ENCODE results near the gene PUDP. TPM values are rescaled to one million over a fixed set of nuclear protein-coding genes. Genes with fewer than 3 reads are reported as not detected.

Gene PUDP
- total and polyA plus RNA-seq, 7 experiments from 2014 or later, result 6.2 to 16.5 (median 10.5) TPM

GRCh38 chrX:7059214-7059838 lies 88.6 kb downstream of the PUDP start:
- H3K9me3 ChIP-seq (ENCODE audit: control insufficient read depth in 2 of 3, low read length in 3 of 3), result no peaks in the 10 kb centered on the region
- peak overlapping the region in 9 of 10 donors; percentile 2 to 68 (median 40) for H3K4me3 Mint-ChIP-seq
- ChIA-PET POLR2A (no interaction called here), CTCF (no interaction called here)
- peaks cover 21 to 96% (median 56%) of the 10 kb centered on the region in 7 donors for H3K4me1 Mint-ChIP-seq
- DNase-seq (peak in 3 of 9 donors; percentile 8 to 50 (median 36)), ATAC-seq (peak; percentile 49)
- peak overlapping the region; percentile 35 for H3K27ac ChIP-seq (ENCODE audit: low read depth, low read length)
- peaks cover 0 to 8% of the 10 kb centered on the region in 2 donors for H3K4me1 ChIP-seq (ENCODE audit: control insufficient read depth in 2 of 2, insufficient read depth in 2 of 2, low read length in 2 of 2)
- H3K36me3 ChIP-seq (ENCODE audit: control insufficient read depth in 2 of 3, insufficient read depth in 3 of 3, low read length in 3 of 3), result no peaks in the 10 kb centered on the region
- H3K4me3 ChIP-seq (ENCODE audit: low read length), result no peak overlapping the region
- intact Hi-C loops (cut with micrococcal nuclease), result loop anchor here in 1 of 2 donors (2.0 kb wide), 1 partner anchor 25 kb away; no protein-coding TSS in a partner anchor
- peaks cover 7 to 63% (median 17%) of the 10 kb centered on the region in 5 donors for H3K36me3 Mint-ChIP-seq
- H3K27me3 Mint-ChIP-seq, result no peaks in the 10 kb centered on the region
- no peaks in the 10 kb centered on the region for H3K27me3 ChIP-seq (ENCODE audit: control insufficient read depth in 2 of 2, insufficient read depth in 2 of 2, low read length in 2 of 2)
- peak overlapping the region; percentile 31 to 84 (median 68) for H3K27ac Mint-ChIP-seq
- peaks cover 0 to 1% (median 0%) of the 10 kb centered on the region in 11 donors for H3K9me3 Mint-ChIP-seq

- Mint-ChIP-seq H3K36me3 (peaks cover 0 to 77% (median 17%) of the 10 kb centered on the region in 5 donors), H3K27me3 (no peaks in the 10 kb centered on the region), H3K9me3 (peaks cover 0 to 1% (median 0%) of the 10 kb centered on the region in 11 donors), H3K27ac (peak overlapping the region in 8 of 9 donors; percentile 48 to 93 (median 80)), H3K4me1 (peaks cover 16 to 84% (median 50%) of the 10 kb centered on the region in 7 donors), H3K4me3 (peak overlapping the region in 8 of 10 donors; percentile 11 to 76 (median 44))
- Histone ChIP-seq H3K27me3 (ENCODE audit: control insufficient read depth in 2 of 2, insufficient read depth in 2 of 2, low read length in 2 of 2) (no peaks in the 10 kb centered on the region), H3K27ac (ENCODE audit: low read depth, low read length) (peak overlapping the region; percentile 3), H3K36me3 (ENCODE audit: control insufficient read depth in 2 of 3, insufficient read depth in 3 of 3, low read length in 3 of 3) (peaks cover 0 to 1% (median 0%) of the 10 kb centered on the region in 3 experiments), H3K4me1 (ENCODE audit: control insufficient read depth in 2 of 2, insufficient read depth in 2 of 2, low read length in 2 of 2) (peaks cover 0 to 8% of the 10 kb centered on the region in 2 donors), H3K4me3 (ENCODE audit: low read length) (no peak overlapping the region), H3K9me3 (ENCODE audit: control insufficient read depth in 2 of 3, low read length in 3 of 3) (no peaks in the 10 kb centered on the region)
- ATAC-seq, result no peak
- peak in 4 of 9 donors; percentile 5 to 44 (median 32) for DNase-seq
- CTCF ChIA-PET, result no interaction called here
- intact Hi-C loops (cut with micrococcal nuclease), result no loop called here
- POLR2A ChIA-PET, result no interaction called here
Observed at GRCh38 chrX:7055386-7056137, 92.4 kb downstream of the PUDP start.

GRCh38 chrX:7054219-7055216 lies 93.4 kb downstream of the PUDP start:
- Mint-ChIP-seq H3K36me3 (peaks cover 0 to 78% (median 16%) of the 10 kb centered on the region in 5 donors), H3K27me3 (no peaks in the 10 kb centered on the region), H3K27ac (peak overlapping the region in 5 of 9 donors; percentile 46 to 86 (median 66)), H3K9me3 (peaks cover 0 to 1% (median 0%) of the 10 kb centered on the region in 11 donors), H3K4me3 (peak overlapping the region in 2 of 10 donors; percentile 26 to 55), H3K4me1 (peaks cover 13 to 83% (median 45%) of the 10 kb centered on the region in 7 donors)
- H3K4me3 ChIP-seq (ENCODE audit: low read length), result no peak overlapping the region
- H3K36me3 ChIP-seq (ENCODE audit: control insufficient read depth in 2 of 3, insufficient read depth in 3 of 3, low read length in 3 of 3), result peaks cover 0 to 11% (median 0%) of the 10 kb centered on the region in 3 experiments
- H3K9me3 ChIP-seq (ENCODE audit: control insufficient read depth in 2 of 3, low read length in 3 of 3), result no peaks in the 10 kb centered on the region
- CTCF ChIA-PET, result no interaction called here
- peak overlapping the region; percentile 3 for H3K27ac ChIP-seq (ENCODE audit: low read depth, low read length)
- H3K27me3 ChIP-seq (ENCODE audit: control insufficient read depth in 2 of 2, insufficient read depth in 2 of 2, low read length in 2 of 2), result no peaks in the 10 kb centered on the region
- DNase-seq (no peak), ATAC-seq (no peak)
- H3K4me1 ChIP-seq (ENCODE audit: control insufficient read depth in 2 of 2, insufficient read depth in 2 of 2, low read length in 2 of 2), result peaks cover 0 to 8% of the 10 kb centered on the region in 2 donors
- intact Hi-C loops (cut with micrococcal nuclease), result no loop called here
- POLR2A ChIA-PET, result no interaction called here

- POLR2A ChIA-PET, result no interaction called here
- Mint-ChIP-seq H3K4me3 (no peak overlapping the region), H3K27me3 (no peaks in the 10 kb centered on the region), H3K36me3 (peaks cover 0 to 77% (median 13%) of the 10 kb centered on the region in 5 donors), H3K9me3 (peaks cover 0 to 1% (median 0%) of the 10 kb centered on the region in 11 donors), H3K27ac (peak overlapping the region in 1 of 9 donors; percentile 88), H3K4me1 (peaks cover 5 to 63% (median 33%) of the 10 kb centered on the region in 7 donors)
- H3K9me3 ChIP-seq (ENCODE audit: control insufficient read depth in 2 of 3, low read length in 3 of 3), result no peaks in the 10 kb centered on the region
- H3K27ac ChIP-seq (ENCODE audit: low read depth, low read length), result no peak overlapping the region
- CTCF ChIA-PET, result no interaction called here
- H3K4me1 ChIP-seq (ENCODE audit: control insufficient read depth in 2 of 2, insufficient read depth in 2 of 2, low read length in 2 of 2), result peaks cover 0 to 8% of the 10 kb centered on the region in 2 donors
- DNase-seq (no peak), ATAC-seq (no peak)
- no peak overlapping the region for H3K4me3 ChIP-seq (ENCODE audit: low read length)
- peaks cover 0 to 12% (median 0%) of the 10 kb centered on the region in 3 experiments for H3K36me3 ChIP-seq (ENCODE audit: control insufficient read depth in 2 of 3, insufficient read depth in 3 of 3, low read length in 3 of 3)
- intact Hi-C loops (cut with micrococcal nuclease), result no loop called here
- H3K27me3 ChIP-seq (ENCODE audit: control insufficient read depth in 2 of 2, insufficient read depth in 2 of 2, low read length in 2 of 2), result no peaks in the 10 kb centered on the region
Observed at GRCh38 chrX:7052541-7052940, 95.4 kb downstream of the PUDP start.

- Mint-ChIP-seq H3K4me3 (peak overlapping the region in 1 of 10 donors; percentile 49), H3K36me3 (peaks cover 0 to 78% (median 13%) of the 10 kb centered on the region in 5 donors), H3K9me3 (peaks cover 0 to 1% (median 0%) of the 10 kb centered on the region in 11 donors), H3K27ac (peak overlapping the region in 1 of 9 donors; percentile 53), H3K4me1 (peaks cover 0 to 49% (median 14%) of the 10 kb centered on the region in 7 donors), H3K27me3 (no peaks in the 10 kb centered on the region)
- Histone ChIP-seq H3K4me3 (ENCODE audit: low read length) (no peak overlapping the region), H3K27me3 (ENCODE audit: control insufficient read depth in 2 of 2, insufficient read depth in 2 of 2, low read length in 2 of 2) (no peaks in the 10 kb centered on the region), H3K27ac (ENCODE audit: low read depth, low read length) (no peak overlapping the region), H3K36me3 (ENCODE audit: control insufficient read depth in 2 of 3, insufficient read depth in 3 of 3, low read length in 3 of 3) (peaks cover 0 to 12% (median 0%) of the 10 kb centered on the region in 3 experiments), H3K4me1 (ENCODE audit: control insufficient read depth in 2 of 2, insufficient read depth in 2 of 2, low read length in 2 of 2) (no peaks in the 10 kb centered on the region), H3K9me3 (ENCODE audit: control insufficient read depth in 2 of 3, low read length in 3 of 3) (no peaks in the 10 kb centered on the region)
- ChIA-PET POLR2A (no interaction called here), CTCF (no interaction called here)
- intact Hi-C loops (cut with micrococcal nuclease), result no loop called here
- ATAC-seq (no peak), DNase-seq (no peak)
Observed at GRCh38 chrX:7050271-7050670, 97.7 kb downstream of the PUDP start.

GRCh38 chrX:7047951-7048350 lies 100.0 kb downstream of the PUDP start:
- Mint-ChIP-seq H3K4me3 (no peak overlapping the region), H3K27ac (no peak overlapping the region), H3K9me3 (peaks cover 0 to 2% (median 0%) of the 10 kb centered on the region in 11 donors), H3K4me1 (peaks cover 0 to 35% (median 7%) of the 10 kb centered on the region in 7 donors), H3K36me3 (peaks cover 0 to 74% (median 15%) of the 10 kb centered on the region in 5 donors), H3K27me3 (no peaks in the 10 kb centered on the region)
- Histone ChIP-seq H3K36me3 (ENCODE audit: control insufficient read depth in 2 of 3, insufficient read depth in 3 of 3, low read length in 3 of 3) (peaks cover 0 to 12% (median 0%) of the 10 kb centered on the region in 3 experiments), H3K4me3 (ENCODE audit: low read length) (no peak overlapping the region), H3K9me3 (ENCODE audit: control insufficient read depth in 2 of 3, low read length in 3 of 3) (no peaks in the 10 kb centered on the region), H3K27ac (ENCODE audit: low read depth, low read length) (no peak overlapping the region), H3K4me1 (ENCODE audit: control insufficient read depth in 2 of 2, insufficient read depth in 2 of 2, low read length in 2 of 2) (no peaks in the 10 kb centered on the region), H3K27me3 (ENCODE audit: control insufficient read depth in 2 of 2, insufficient read depth in 2 of 2, low read length in 2 of 2) (no peaks in the 10 kb centered on the region)
- intact Hi-C loops (cut with micrococcal nuclease), result no loop called here
- DNase-seq, result no peak
- ChIA-PET CTCF (no interaction called here), POLR2A (no interaction called here)
- ATAC-seq, result no peak

All from naive thymus-derived CD4-positive, alpha-beta T cell (primary cell).